CD4-positive, alpha-beta T cell treated with Interferon gamma for 1 hour (primary cell): Measurements from ENCODE around the gene ASB9.
"Not testable (repeated sequence)": the region's sequence is repeated elsewhere in the genome, so short reads cannot be mapped to it uniquely, and the experiment has no call there.

Experiments
- DNase-seq: peaks from one replicate; pipeline ENCODE4 v3.0.0-alpha.2; 2020

Gene ASB9

DNA sequence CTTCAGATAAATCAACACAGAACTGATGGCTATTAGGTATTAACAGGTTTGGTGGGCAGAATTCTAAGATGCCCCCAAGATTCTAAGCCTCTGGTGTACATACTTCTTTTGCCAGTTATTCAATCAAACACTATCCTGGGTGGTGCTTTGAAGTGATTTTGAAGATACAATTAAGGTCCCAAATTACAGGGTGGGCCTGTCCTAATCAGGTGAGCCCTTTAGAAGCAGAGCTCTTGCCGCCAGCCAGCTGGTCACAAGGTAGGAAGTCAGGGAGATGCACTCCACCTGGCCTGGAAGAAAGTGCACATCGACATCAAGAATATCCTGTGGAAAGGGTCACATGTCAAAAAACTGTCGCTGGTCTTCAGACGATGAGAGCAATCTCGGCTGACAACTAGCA lies 29.5 kb downstream of the ASB9 start:
- no peak for DNase-seq

DNA sequence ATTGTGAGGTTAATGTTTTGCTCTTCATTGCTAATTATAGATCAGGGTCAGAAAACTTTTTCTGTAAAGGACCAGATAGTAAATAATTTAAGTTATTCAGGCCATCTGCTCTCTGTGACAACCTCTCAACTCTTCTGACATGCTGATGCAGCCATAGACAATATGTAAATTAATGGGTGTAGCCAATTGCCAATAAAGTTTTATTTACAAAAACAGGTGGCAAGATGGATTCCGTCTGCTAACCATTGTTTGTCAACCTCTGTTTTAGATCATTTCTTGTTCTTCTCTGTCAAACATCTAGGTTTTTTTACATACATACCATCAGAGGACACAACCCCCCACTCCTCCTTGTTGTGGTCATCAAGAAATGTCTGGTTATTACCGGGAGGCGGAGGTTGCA lies 33.7 kb downstream of the ASB9 start:
- no peak for DNase-seq

DNA sequence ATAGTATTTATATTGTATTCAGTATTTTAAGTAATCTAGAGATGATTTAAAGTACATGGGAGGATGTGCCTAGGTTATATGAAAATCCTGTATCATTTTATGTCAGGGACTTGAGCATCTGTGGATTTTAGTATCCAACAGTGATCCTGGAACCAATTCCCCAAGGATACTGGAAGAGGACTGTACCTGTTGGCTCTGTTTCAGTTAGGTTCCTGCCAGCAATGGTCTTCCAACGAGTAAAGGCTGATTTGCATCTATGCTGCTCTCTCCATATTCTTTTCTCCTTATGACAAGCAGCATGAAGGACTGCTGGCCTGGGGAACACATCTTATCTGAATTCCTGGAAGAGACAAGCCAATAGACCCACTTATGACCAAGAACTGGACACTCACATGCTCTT lies 34.9 kb downstream of the ASB9 start:
- DNase-seq, result no peak

DNA sequence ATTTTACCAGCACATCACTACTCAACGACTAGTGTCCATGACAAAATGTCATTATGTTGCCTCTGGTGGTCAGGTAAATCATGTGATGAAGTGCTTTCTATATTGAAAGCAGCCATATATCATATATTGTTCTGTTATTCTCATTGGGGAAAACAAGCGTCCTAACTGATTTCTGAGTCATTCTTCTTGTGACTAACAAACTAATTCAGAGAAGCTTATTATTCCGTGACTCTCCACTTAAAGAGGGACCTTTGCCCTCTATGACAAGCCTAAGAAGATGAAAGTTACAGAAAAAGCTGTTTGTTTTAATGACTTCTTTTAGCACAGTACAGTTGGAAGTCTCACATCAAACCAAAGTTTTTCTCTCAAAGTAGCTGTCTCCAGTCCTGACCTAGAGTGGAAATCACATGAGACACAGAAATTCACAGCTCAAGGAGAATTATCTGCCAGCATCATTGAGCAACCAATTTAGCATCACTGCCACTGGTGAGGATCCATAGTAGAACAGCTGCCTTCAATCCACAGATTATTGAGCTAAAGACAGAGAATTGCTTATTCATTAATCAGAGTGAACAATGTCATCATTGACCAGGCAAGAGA lies 36.4 kb downstream of the ASB9 start:
- DNase-seq, result no peak

DNA sequence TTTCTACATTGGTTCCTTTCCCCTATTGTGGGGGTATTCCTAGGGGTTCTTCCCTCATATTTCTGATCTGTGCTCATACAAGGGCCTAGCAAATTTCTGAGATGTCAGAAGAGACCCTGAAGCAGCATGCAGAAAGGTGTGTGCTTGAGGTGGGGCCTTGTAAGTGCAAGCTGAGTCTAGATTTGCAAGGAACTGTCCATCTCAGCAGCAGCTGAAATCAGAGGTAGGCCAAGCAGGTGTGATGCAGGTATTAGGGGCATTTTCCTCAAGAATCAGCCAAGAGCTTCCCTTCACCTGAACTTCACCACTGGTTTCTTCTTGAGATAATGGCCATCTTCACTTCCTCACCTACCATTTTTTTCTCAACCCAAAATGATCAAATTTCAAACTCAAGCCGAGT lies 45.1 kb downstream of the ASB9 start:
- no peak for DNase-seq

DNA sequence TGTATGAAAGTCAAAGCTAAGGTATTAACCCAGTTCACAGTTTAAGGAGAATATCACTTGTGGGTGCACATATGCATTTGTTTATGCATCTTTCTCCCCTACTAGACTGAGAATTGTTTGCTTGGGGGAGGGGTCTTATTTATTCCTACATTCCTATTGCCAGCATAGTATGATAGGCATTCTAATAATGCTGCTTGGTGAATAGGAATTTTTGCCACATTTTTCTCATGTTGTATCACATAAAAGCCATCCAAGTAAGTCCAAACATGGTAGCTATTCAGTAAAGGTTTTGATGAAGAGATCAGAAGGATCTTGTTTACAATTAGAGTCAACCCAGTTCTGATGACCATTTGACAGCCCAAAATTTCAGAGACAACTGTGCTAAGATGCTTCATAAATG lies 48.6 kb downstream of the ASB9 start:
- no peak for DNase-seq

DNA sequence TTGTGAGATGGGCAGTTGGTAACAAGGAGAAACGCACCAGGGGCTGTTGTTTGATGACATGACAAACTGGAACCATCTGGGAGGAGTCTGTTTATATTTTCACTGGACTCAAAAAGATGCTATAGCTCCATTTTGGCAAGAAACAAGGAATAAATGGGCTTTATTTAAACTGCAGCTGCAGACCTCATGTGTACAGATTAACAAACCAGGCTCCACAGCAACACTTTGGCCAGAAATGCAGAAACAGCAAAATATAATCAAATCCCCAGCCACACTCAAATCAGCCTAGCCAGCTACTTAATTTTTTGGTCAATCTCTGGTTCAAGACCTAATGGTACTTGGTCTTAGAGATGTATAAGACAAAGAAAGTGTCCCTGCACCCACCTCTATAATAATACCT lies 52.7 kb downstream of the ASB9 start:
- DNase-seq, result no peak

DNA sequence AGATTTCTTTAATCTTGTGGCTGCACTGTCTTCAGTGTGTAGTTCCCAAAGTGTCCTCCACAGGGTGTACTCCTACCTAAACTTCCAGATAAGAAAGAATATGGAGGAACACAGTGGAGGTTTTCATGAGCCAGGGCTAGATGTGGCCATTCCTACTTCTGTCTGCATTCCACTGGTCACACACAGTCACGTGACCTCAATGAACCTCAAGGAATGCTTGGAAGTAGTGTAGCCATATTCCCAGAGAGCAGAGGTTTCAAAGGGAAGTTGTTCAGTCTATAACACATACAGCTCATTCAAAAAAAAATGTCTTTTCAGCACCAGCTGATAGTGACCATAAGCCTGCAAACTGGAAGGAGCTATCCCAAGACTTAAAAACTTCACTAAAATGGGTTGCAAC lies 53.6 kb downstream of the ASB9 start:
- DNase-seq, result no peak

DNA sequence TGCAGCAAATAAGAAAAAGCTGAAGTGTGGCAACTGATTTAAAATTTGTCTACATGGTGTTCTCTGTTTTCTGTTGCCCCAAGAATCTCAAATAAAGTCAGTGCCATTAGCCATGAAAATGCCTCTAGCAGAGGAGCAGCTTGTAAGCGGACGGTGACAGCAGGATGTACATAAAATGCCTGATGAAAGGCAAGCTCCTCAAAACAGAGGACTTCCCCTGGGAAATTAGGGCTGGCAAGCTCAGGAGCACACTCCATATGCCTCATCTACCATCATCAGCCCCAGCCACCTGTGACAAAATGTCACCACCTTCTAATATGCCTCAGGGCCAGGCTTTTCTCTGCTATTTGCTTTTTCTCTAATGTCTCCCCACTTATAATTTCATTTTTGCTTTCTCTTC lies 54.5 kb downstream of the ASB9 start:
- no peak for DNase-seq

DNA sequence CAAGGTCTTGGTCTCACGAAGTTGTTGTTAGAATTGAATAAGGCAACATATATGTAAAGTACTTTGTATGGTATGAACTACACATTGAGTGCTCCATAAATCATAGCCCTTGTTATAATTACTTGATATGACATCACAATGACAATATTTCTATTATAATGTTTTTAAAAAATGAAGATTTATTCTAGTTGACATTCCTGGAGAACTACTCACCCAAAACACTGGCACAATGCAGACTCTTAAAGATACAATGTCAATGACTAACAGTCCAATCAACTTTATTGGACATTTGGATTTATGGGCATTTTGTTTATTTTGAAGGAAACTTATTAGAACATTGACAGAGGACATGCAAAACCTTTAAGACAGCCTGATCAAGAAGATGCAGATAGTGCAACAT lies 55.3 kb downstream of the ASB9 start:
- no peak for DNase-seq

DNA sequence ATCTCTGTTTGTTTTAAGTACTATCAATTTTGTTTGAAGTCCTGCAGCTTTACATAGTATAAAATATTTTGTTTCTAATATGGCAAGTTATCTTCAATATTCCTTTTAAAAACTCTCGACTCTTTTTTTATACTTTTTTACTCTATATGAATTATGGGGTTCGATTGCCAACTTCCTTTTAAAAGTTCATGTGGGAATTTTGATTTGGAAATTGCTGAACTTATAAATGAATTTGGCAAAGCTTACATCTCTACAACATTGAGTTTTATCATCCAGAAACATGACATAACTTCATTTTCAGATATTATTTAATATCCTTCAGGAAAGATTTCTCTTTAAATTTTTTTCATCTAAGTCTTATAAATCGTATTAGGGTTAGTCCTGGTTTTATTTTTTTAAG lies 60.8 kb downstream of the ASB9 start:
- no peak for DNase-seq

DNA sequence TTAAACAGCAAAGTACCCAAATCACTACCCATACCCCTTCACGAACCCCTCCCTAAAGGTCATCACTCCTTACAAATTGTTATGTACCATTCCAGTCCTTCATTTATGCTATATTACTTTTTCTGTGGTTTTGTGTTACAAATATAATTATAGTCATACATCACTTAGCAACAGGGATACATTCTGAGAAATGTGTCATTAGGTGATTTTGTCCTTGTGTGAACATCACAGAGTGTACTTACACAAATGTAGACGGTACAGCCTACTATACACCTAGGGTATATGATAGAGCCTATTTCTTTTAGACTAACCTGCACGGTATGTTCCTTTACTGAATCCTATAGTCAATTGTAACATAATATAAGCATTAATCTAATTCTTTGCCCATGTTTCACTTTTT lies 61.9 kb downstream of the ASB9 start:
- no peak for DNase-seq

DNA sequence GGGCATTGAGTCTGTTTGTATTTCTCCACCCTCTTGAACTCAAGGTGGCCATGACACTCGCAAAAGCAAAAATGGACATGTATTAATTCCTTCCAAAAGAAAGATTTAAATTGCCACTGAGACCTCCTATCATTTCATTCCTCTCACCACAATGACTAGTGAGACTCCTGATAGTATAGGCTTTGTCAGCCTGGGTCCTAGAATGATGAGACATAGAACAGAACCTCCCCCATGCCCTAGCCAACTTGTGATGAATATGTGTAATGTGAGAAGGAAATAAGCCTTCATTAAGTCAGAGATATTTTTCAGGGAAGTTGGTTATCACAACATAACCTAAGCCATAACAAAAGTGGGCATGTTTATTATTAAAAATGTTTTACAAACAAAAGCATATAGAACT lies 62.5 kb downstream of the ASB9 start:
- no peak for DNase-seq

DNA sequence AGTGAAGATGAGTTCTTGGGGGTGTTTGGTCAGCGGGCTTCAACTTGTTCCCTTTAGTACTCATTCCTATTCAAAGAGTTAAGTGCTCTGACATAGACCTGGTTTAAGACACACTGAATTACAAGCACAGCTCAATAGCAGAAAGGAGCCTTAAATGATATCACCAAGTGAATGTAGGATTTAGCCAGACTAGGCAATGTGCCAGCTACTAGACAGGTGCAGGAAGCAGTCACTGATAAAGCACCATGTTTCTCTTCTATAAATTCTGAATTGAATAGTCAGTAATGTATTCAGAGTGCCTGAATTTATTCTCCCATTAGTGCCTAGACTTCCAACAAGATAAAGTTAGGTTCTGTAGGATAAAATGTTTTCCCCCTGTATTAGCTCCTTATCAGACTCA lies 63.6 kb downstream of the ASB9 start:
- DNase-seq, result no peak

DNA sequence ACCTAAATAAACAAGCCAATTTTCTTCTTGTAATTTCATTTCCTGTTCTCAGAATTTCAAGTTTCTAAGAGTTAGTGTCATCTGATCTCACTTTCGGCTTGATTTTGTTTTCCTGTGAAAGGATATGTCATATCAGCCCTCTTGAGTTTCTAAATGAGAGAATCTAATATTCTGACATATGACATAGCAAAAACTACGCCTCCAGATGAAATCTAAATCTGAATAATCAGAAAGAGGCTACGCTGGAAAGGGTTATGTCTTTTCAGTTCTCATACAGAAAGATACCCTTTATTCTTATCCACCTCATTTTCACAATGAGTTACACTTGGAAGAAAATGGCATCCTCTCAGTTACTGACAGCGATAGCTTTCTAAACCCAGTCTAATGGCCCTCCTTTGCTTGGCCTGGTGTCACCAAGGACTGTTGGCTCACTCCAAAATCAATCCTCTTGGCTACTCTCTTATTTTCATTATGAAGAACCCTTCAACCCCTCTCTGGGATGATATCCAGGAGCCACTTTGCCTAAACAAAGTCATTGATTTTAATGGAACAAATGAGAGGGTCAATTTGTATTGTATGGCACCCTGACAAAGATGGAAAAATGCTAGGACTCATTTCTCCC lies 65.6 kb downstream of the ASB9 start:
- DNase-seq, result no peak

DNA sequence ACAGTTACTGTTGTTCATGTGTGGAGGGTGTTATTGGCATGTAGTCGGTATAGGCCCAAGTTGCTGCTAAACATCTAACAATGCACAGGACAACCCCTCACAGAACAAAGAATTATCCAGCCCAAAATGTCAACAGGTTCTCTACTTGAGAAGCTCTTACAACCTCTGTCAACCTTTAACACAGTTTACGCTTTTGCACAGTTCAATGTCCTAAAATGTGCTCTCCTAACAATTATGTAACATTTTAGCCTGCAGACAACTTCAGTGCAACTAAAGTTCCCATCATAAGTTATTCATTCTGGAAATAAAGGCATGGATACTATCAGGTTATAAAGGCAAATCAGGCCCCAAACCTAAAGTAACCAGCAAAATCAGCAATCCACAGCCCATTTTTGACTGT lies 66.2 kb downstream of the ASB9 start:
- no peak for DNase-seq

DNA sequence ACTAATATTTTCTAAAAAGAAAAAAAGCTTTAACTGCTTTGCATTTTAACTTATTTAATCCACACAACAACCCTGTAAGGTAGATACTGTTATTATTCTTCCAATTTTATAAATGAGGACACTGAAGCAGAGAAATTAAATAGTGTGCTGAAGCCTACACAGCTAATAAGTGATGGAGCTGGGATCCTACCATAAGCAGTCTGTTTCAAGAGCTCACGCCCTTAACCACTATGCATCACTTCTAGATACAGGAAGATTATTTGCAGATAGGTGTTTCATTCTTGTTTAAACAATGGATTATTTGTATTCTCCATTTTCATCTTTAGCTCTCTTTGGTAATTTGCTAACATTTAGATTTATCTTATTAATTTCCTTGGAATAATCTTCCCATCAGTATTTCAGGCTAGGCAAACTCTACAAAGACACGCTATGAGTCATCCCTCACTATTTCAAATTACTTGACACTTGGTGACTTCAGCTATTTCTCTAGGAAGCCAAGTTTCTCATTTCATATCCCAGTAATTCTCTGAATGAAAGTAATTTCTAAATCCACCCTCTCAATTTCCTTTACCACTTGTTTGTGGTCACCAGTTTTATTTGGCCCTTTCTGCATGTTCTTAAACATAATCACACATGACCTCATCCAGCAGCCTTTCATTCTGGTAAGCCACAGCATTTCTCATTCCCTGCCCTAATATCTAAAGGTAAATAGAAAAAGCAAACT lies 67.3 kb downstream of the ASB9 start:
- DNase-seq, result no peak

DNA sequence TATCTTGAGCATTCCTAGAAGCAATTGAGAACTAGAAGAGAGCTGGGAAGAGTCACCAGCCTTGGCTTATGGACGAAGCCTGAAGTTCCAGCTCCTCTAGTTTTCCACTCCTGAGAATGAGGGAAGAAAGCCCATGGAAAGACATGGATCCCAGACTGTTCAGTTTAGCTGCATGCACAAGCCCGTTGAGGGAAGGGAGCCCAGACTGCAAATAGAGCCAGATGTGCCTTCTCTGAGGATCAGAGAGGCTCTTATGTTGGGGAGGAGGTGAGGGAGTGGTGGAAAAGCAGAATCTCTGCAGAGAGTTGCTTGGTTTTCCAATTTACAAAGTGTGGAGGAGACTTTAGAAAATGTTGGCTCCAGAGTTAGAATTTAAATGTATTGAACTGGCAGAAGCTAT lies 69.0 kb downstream of the ASB9 start:
- DNase-seq, result no peak

DNA sequence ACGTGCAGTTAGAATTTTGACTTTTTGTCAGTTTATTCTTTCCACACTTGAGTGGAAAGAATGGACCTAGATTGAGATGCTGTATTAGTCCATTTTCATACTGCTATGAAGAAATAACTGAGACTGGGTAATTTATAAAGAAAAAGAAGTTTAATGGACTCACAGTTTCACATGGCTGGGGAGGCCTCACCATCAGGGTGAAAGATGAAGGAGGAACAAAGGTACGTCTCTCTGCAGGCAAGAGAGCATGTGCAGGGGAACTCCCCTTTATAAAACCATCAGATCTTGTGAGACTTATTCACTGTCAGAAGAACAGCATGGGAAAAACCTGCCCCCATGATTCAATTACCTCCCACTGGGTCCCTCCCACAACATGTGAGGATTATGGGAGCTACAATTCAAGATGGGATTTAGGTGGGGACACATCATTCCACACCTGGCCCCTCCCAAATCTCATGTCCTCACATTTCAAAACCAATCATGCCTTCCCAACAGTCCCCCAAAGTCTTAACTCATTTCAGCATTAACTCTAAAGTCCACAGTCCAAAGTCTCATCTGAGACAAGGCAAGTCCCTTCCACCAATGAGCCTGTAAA lies 71.2 kb downstream of the ASB9 start:
- DNase-seq, result not testable (repeated sequence)

DNA sequence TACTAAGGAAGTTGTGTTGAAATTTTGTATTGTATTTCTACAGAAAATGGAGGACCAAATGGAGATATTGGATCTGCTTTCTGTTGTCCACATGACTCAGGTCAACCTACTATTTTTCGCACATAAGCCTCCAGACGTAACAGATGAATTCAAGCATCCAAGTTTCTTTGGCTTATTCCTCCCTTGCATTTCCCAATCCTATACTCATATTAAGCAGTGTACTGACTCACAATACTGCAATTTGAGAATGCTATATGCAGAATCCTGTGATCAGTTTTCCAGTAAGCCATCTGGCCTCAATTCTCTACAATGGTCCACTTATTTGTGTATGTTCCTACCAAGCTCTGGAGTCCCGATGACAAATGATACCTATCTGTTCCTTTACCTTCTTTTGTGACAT lies 75.7 kb downstream of the ASB9 start:
- DNase-seq, result no peak
